GM19193 (cell line): ENCODE data around the gene HAS3.

Experiments used
- POLR2A ChIP-seq: IDR thresholded peaks from 4 replicates; pipeline ENCODE4 v1.6.1; 2011; ENCODE audit not compliant: insufficient read depth, insufficient read length; ENCODE audit errors: extremely low read depth

Gene HAS3

GRCh38 chr16:69083306-69083941, 22.0 kb upstream of the HAS3 start:
- no peak for TF ChIP-seq POLR2A

GRCh38 chr16:69084289-69084688, 21.2 kb upstream of the HAS3 start:
- no peak for TF ChIP-seq POLR2A

GRCh38 chr16:69085032-69085695, 20.3 kb upstream of the HAS3 start:
- no peak for TF ChIP-seq POLR2A

GRCh38 chr16:69087161-69087581, 18.3 kb upstream of the HAS3 start:
- no peak for TF ChIP-seq POLR2A

GRCh38 chr16:69088684-69089083, 16.8 kb upstream of the HAS3 start:
- no peak for TF ChIP-seq POLR2A

- no peak for TF ChIP-seq POLR2A
Observed at GRCh38 chr16:69089091-69089910, 16.2 kb upstream of the HAS3 start.

GRCh38 chr16:69093974-69094373, 11.5 kb upstream of the HAS3 start:
- no peak for TF ChIP-seq POLR2A

- no peak for TF ChIP-seq POLR2A
Observed at GRCh38 chr16:69094501-69094900, 11.0 kb upstream of the HAS3 start.

- TF ChIP-seq POLR2A: no peak
Observed at GRCh38 chr16:69095193-69095592, 10.3 kb upstream of the HAS3 start.

- no peak for TF ChIP-seq POLR2A
Observed at GRCh38 chr16:69100071-69100691, 5.3 kb upstream of the HAS3 start.

GRCh38 chr16:69106491-69107315, 1.2 kb downstream of the HAS3 start:
- no peak for TF ChIP-seq POLR2A

- no peak for TF ChIP-seq POLR2A
Observed at GRCh38 chr16:69107316-69107962, 2.0 kb downstream of the HAS3 start.

- TF ChIP-seq POLR2A: no peak
Observed at GRCh38 chr16:69108064-69108904, 2.8 kb downstream of the HAS3 start.

GRCh38 chr16:69108905-69109252, 3.4 kb downstream of the HAS3 start:
- TF ChIP-seq POLR2A: no peak
